DND-41 (cell line): ENCODE measurements around the gene PGAM1.
"Not testable (repeated sequence)": the region's sequence is repeated elsewhere in the genome, so short reads cannot be mapped to it uniquely, and the experiment has no call there.

ENCODE experiments used
- ATAC-seq: fragments of 200-7000 bp; cut with Tn5 transposase; 3 replicates; pipeline ENCODE4 v1.9.1; 2021; ENCODE audit warnings: low read depth; ENCODE audit not compliant: insufficient read depth
- DNase-seq: peaks from one replicate; pipeline ENCODE4 v3.0.0-alpha.2; 2020
- H2AFZ ChIP-seq: 2 replicates; pipeline ENCODE4 v1.6.0; 2012; ENCODE audit warnings: low read depth, low read length
- H3K27ac ChIP-seq: 2 replicates; pipeline ENCODE4 v1.5.1; 2012; ENCODE audit warnings: low read length, inconsistent platforms
- H3K27me3 ChIP-seq: fragments of 200-600 bp; sonication (generic); 2 replicates; pipeline ENCODE4 v1.6.0; 2012; ENCODE audit warnings: low read length, mild to moderate bottlenecking, inconsistent platforms; ENCODE audit not compliant: insufficient read depth, poor library complexity
- H3K36me3 ChIP-seq: 2 replicates; pipeline ENCODE4 v1.5.1; 2012; ENCODE audit warnings: low read length, inconsistent platforms; ENCODE audit not compliant: insufficient read depth
- H3K4me1 ChIP-seq: 2 replicates; pipeline ENCODE4 v1.5.1; 2012; ENCODE audit warnings: mild to moderate bottlenecking, low read length; ENCODE audit not compliant: insufficient read depth
- H3K4me2 ChIP-seq: 2 replicates; pipeline ENCODE4 v1.6.0; 2012; ENCODE audit warnings: mild to moderate bottlenecking, moderate library complexity, low read length, inconsistent platforms; ENCODE audit not compliant: insufficient read depth
- H3K4me3 ChIP-seq, 2 experiments: fragments of 200-600 bp in 1 of 2; shearing (Covaris generic) in 1 of 2; 2 replicates each; pipeline ENCODE4 v1.5.1; 2012 to 2016; ENCODE audit warnings: inconsistent platforms in 2 of 2, low read length in 2 of 2, mild to moderate bottlenecking in 2 of 2, low read depth in 1 of 2, moderate library complexity in 1 of 2
- H3K79me2 ChIP-seq: 2 replicates; pipeline ENCODE4 v1.6.0; 2012; ENCODE audit warnings: low read length, inconsistent platforms; ENCODE audit not compliant: insufficient read depth
- H3K9ac ChIP-seq: 2 replicates; pipeline ENCODE4 v1.6.0; 2012; ENCODE audit warnings: low read depth, mild to moderate bottlenecking, inconsistent platforms, low read length, moderate library complexity
- H3K9me3 ChIP-seq: 2 replicates; pipeline ENCODE4 v1.5.1; 2012; ENCODE audit warnings: low read length, moderate library complexity, mild to moderate bottlenecking, inconsistent platforms; ENCODE audit not compliant: insufficient read depth, severe bottlenecking
- H4K20me1 ChIP-seq: 2 replicates; pipeline ENCODE4 v1.6.0; 2012; ENCODE audit warnings: low read length; ENCODE audit not compliant: insufficient read depth
- CTCF ChIP-seq: IDR thresholded peaks from 2 replicates; pipeline ENCODE4 v1.5.1; 2012; ENCODE audit warnings: borderline replicate concordance, low read length, moderate library complexity, mild to moderate bottlenecking; ENCODE audit not compliant: poor library complexity, severe bottlenecking; ENCODE audit errors: extremely low read depth
- EZH2 ChIP-seq: IDR thresholded peaks from 3 replicates; pipeline ENCODE4 v1.6.1; 2012; ENCODE audit warnings: borderline replicate concordance, low read depth, mild to moderate bottlenecking, moderate library complexity, low read length, inconsistent platforms; ENCODE audit not compliant: severe bottlenecking

PGAM1 gene

GRCh38 chr10:97408496-97408992, 17.4 kb upstream of the PGAM1 start:
- no peaks in the 10 kb centered on the region for H3K79me2 ChIP-seq
- no peak overlapping the region for H3K4me2 ChIP-seq
- no peaks in the 10 kb centered on the region for H3K27me3 ChIP-seq
- H3K4me1 ChIP-seq: 0 out of 2 replicates have a peak, but pooled peaks cover 6% of the 10 kb centered on the region
- H3K36me3 ChIP-seq: no peaks in the 10 kb centered on the region
- H3K9ac ChIP-seq: no peak overlapping the region
- H3K9me3 ChIP-seq: no peaks in the 10 kb centered on the region
- DNase-seq: no peak
- no peak overlapping the region for H3K4me3 ChIP-seq
- H4K20me1 ChIP-seq: no peaks in the 10 kb centered on the region
- TF ChIP-seq EZH2 (no peak), CTCF (no peak)
- ATAC-seq: no peak
- H2AFZ ChIP-seq: no peak overlapping the region
- H3K27ac ChIP-seq: no peak overlapping the region

- ATAC-seq (no peak), DNase-seq (no peak)
- Histone ChIP-seq H3K79me2 (no peaks in the 10 kb centered on the region), H3K27me3 (no peaks in the 10 kb centered on the region), H3K9me3 (no peaks in the 10 kb centered on the region), H3K36me3 (no peaks in the 10 kb centered on the region), H3K4me3 (no peak overlapping the region), H3K4me2 (no peak overlapping the region), H3K4me1 (peaks cover 15% of the 10 kb centered on the region; the same call in 1 of the 2 replicates), H3K27ac (no peak overlapping the region), H2AFZ (no peak overlapping the region), H3K9ac (no peak overlapping the region), H4K20me1 (no peaks in the 10 kb centered on the region)
- TF ChIP-seq EZH2 (no peak), CTCF (no peak)
Measured at GRCh38 chr10:97411406-97411805, 14.6 kb upstream of the PGAM1 start.

GRCh38 chr10:97412891-97413304, 13.1 kb upstream of the PGAM1 start:
- no peaks in the 10 kb centered on the region for H3K79me2 ChIP-seq
- H3K9me3 ChIP-seq: no peaks in the 10 kb centered on the region
- H3K27ac ChIP-seq: no peak overlapping the region
- H3K4me1 ChIP-seq: peaks cover 15% of the 10 kb centered on the region; the same call in 1 of the 2 replicates
- H3K27me3 ChIP-seq: no peaks in the 10 kb centered on the region
- no peak overlapping the region for H2AFZ ChIP-seq
- DNase-seq: no peak
- H3K36me3 ChIP-seq: no peaks in the 10 kb centered on the region
- H4K20me1 ChIP-seq: no peaks in the 10 kb centered on the region
- no peak for TF ChIP-seq CTCF
- no peak overlapping the region for H3K4me3 ChIP-seq
- H3K4me2 ChIP-seq: no peak overlapping the region
- H3K9ac ChIP-seq: no peak overlapping the region
- ATAC-seq: no peak

- ATAC-seq (peak; percentile 55; the same call in 2 of the 3 replicates), DNase-seq (peak; percentile 28)
- TF ChIP-seq EZH2: no peak
- no peak for TF ChIP-seq CTCF
- H3K27ac ChIP-seq: no peak overlapping the region
- H3K27me3 ChIP-seq: no peaks in the 10 kb centered on the region
- peaks cover 15% of the 10 kb centered on the region; the same call in 1 of the 2 replicates for H3K4me1 ChIP-seq
- H3K9ac ChIP-seq: no peak overlapping the region
- no peaks in the 10 kb centered on the region for H3K79me2 ChIP-seq
- no peaks in the 10 kb centered on the region for H4K20me1 ChIP-seq
- H2AFZ ChIP-seq: no peak overlapping the region
- H3K36me3 ChIP-seq: no peaks in the 10 kb centered on the region
- no peak overlapping the region for H3K4me2 ChIP-seq
- no peaks in the 10 kb centered on the region for H3K9me3 ChIP-seq
- H3K4me3 ChIP-seq: no peak overlapping the region
Measured at GRCh38 chr10:97416565-97416964, 9.4 kb upstream of the PGAM1 start.

GRCh38 chr10:97423757-97424098, 2.3 kb upstream of the PGAM1 start:
- Histone ChIP-seq H3K36me3 (peaks cover 24% of the 10 kb centered on the region), H3K79me2 (peaks cover 32% of the 10 kb centered on the region), H3K4me1 (peaks cover 28% of the 10 kb centered on the region), H4K20me1 (peaks cover 17% of the 10 kb centered on the region)
- H3K4me3 ChIP-seq, H3K27me3 ChIP-seq, H2AFZ ChIP-seq, H3K9ac ChIP-seq, H3K4me2 ChIP-seq, ATAC-seq, H3K27ac ChIP-seq, DNase-seq, H3K9me3 ChIP-seq: not testable (repeated sequence)
